Uterus (tissue), 4 donors: ENCODE data around the gene TRIM28. TPM values are rescaled to one million over a fixed set of nuclear protein-coding genes. Genes with fewer than 3 reads are reported as not detected.
"Not testable (repeated sequence)": the region's sequence is repeated elsewhere in the genome, so short reads cannot be mapped to it uniquely, and the experiment has no call there.

Experiments
- DNase-seq, 2 donors: peaks; one replicate each; pipeline ENCODE4 v3.0.0-alpha.2; 2019 to 2020
- H3K27ac ChIP-seq, 2 donors: fragments of 200-600 bp; sonication (generic); 1 replicate in 1 of 2; 2 replicates in 1 of 2; pipeline ENCODE4 v1.5.1; 2016 to 2018
- H3K27me3 ChIP-seq, 2 donors: fragments of 200-600 bp; sonication (generic); one replicate each; pipeline ENCODE4 v1.5.1; 2018 to 2019; ENCODE audit warnings: control low read depth in 1 of 2
- H3K36me3 ChIP-seq, 2 donors: fragments of 200-600 bp; sonication (generic); one replicate each; pipeline ENCODE4 v1.5.1; 2019; ENCODE audit warnings: control low read depth in 1 of 2
- H3K4me1 ChIP-seq, 2 donors: fragments of 200-600 bp; sonication (generic); one replicate each; pipeline ENCODE4 v1.5.1; 2018 to 2019; ENCODE audit warnings: control low read depth in 1 of 2
- H3K4me3 ChIP-seq, 2 donors: fragments of 200-600 bp; sonication (generic); 1 replicate in 1 of 2; 2 replicates in 1 of 2; pipeline ENCODE4 v1.5.1; 2018 to 2019; ENCODE audit warnings: mild to moderate bottlenecking in 1 of 2
- H3K9me3 ChIP-seq, 2 donors: fragments of 200-600 bp; sonication (generic); one replicate each; pipeline ENCODE4 v1.5.1; 2019; ENCODE audit warnings: control low read depth in 1 of 2
- POLR2A ChIP-seq, 2 donors: fragments of 450-650 bp; IDR thresholded peaks; one replicate each; pipeline ENCODE4 v1.6.1; 2016; ENCODE audit warnings: antibody characterized with exemption in 2 of 2, mild to moderate bottlenecking in 1 of 2, moderate library complexity in 1 of 2
- intact Hi-C: fragments of 100-400 bp; cut with DNase I; formaldehyde crosslinking; loops from one replicate; pipeline ENCODE4 v1.15.1; 2023; ENCODE audit warnings: low total_unique reads
- total RNA-seq, 4 donors: library from RNA; depleted of rRNA in 3 of 4; stranded (reverse); fragments of >200 nt in 3 of 4; gene quantifications; one replicate each; pipeline versions ENCODE4 v1.1.0 to v1.2.4, GENCODE V29; 2014 to 2023
- TF ChIP-seq, protein P1 (sequence below), 4 experiments: fragments of 200-600 bp in 2 of 4; fragments of 450-650 bp in 2 of 4; sonication (generic) in 2 of 4; IDR thresholded peaks; one replicate each; pipeline ENCODE4 v1.5.1; 2016 to 2019; ENCODE audit warnings: antibody characterized with exemption in 4 of 4, mild to moderate bottlenecking in 2 of 4, moderate library complexity in 1 of 4
- donor health status: DM: yes; HTN: yes; CAD: no.

TRIM28 gene
- total RNA-seq, 4 donors from 2014 or later = 192 to 322 (median 280) TPM

- DNase-seq = no peak
- TF ChIP-seq, protein P1, sequence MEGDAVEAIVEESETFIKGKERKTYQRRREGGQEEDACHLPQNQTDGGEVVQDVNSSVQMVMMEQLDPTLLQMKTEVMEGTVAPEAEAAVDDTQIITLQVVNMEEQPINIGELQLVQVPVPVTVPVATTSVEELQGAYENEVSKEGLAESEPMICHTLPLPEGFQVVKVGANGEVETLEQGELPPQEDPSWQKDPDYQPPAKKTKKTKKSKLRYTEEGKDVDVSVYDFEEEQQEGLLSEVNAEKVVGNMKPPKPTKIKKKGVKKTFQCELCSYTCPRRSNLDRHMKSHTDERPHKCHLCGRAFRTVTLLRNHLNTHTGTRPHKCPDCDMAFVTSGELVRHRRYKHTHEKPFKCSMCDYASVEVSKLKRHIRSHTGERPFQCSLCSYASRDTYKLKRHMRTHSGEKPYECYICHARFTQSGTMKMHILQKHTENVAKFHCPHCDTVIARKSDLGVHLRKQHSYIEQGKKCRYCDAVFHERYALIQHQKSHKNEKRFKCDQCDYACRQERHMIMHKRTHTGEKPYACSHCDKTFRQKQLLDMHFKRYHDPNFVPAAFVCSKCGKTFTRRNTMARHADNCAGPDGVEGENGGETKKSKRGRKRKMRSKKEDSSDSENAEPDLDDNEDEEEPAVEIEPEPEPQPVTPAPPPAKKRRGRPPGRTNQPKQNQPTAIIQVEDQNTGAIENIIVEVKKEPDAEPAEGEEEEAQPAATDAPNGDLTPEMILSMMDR (IDR thresholded peaks at IDR 0.05) = no peak
- no peak for TF ChIP-seq POLR2A (IDR thresholded peaks at IDR 0.05)
- H3K9me3 ChIP-seq = no peaks in the 10 kb centered on the region
- no peak overlapping the region for H3K4me3 ChIP-seq
- H3K36me3 ChIP-seq = no peaks in the 10 kb centered on the region
- peaks cover 4% of the 10 kb centered on the region in 2 donors for H3K27me3 ChIP-seq
- peaks cover 0 to 3% of the 10 kb centered on the region in 2 donors for H3K4me1 ChIP-seq
- intact Hi-C loops = no loop called here
- H3K27ac ChIP-seq = no peak overlapping the region
These were observed 8.0 kb upstream of the TRIM28 start for GRCh38 chr19:58535857-58536256.

GRCh38 chr19:58536852-58537798 is 6.7 kb upstream of the TRIM28 start:
- H3K27me3 ChIP-seq = peaks cover 4% of the 10 kb centered on the region in 2 donors
- no peak for TF ChIP-seq POLR2A (IDR thresholded peaks at IDR 0.05)
- TF ChIP-seq, protein P1 (IDR thresholded peaks at IDR 0.05) = no peak
- H3K4me3 ChIP-seq = no peak overlapping the region
- H3K27ac ChIP-seq = no peak overlapping the region
- no peak for DNase-seq
- intact Hi-C loops = no loop called here
- H3K36me3 ChIP-seq = no peaks in the 10 kb centered on the region
- no peaks in the 10 kb centered on the region for H3K9me3 ChIP-seq
- peaks cover 0 to 3% of the 10 kb centered on the region in 2 donors for H3K4me1 ChIP-seq

DNA sequence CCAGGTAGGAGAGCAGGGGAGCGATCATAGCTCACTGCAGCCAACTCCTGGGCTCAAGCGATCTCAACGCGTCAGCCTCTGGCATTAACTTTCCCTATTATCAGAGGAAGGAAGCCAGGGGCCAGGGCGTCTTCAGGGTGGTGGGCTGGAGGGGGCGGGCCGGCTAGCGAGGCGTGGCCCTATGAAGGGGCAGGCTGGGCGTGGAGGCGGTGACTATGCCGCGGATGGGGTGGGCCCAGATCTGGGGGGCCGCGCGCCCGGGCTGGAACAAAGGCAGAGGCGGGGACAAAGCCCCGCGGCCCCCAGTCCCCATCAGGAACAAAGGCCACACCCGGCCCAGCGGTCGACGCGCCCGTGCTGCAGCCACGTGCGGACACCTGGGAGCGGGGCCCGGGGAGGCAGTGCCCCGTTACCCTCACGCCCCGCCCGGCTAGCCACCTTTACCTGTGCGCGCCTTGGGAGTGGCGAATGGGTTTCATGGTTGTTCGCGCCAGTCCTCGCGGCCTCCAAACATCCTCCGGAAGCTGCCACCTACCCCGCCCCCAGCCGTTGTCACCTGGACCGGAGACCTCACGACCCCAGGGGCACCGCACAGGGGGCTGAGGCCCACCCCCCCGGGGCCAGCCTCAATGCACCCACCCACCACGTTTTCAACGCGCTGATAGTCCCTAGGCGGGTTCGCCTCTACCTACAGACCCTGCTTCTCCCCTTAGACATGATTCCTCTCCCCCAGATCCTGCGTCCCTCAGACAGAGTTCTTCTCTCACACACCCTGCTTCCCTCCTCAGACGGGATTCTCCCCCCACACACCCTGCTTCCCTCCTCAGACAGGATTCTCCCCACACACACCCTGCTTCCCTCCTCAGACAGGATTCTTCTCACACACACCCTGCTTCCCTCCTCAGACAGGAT is 5.4 kb upstream of the TRIM28 start:
- peak overlapping the region in 1 of 2 donors; percentile 1 for H3K4me3 ChIP-seq
- H3K36me3 ChIP-seq = no peaks in the 10 kb centered on the region
- no peak for DNase-seq
- no peak overlapping the region for H3K27ac ChIP-seq
- H3K9me3 ChIP-seq = no peaks in the 10 kb centered on the region
- intact Hi-C loops = no loop called here
- peaks cover 0 to 3% of the 10 kb centered on the region in 2 donors for H3K4me1 ChIP-seq
- peaks cover 4% of the 10 kb centered on the region in 2 donors for H3K27me3 ChIP-seq
- peak; percentile 30 to 35 for TF ChIP-seq POLR2A (IDR thresholded peaks at IDR 0.05)
- TF ChIP-seq, protein P1 (IDR thresholded peaks at IDR 0.05) = no peak

DNA sequence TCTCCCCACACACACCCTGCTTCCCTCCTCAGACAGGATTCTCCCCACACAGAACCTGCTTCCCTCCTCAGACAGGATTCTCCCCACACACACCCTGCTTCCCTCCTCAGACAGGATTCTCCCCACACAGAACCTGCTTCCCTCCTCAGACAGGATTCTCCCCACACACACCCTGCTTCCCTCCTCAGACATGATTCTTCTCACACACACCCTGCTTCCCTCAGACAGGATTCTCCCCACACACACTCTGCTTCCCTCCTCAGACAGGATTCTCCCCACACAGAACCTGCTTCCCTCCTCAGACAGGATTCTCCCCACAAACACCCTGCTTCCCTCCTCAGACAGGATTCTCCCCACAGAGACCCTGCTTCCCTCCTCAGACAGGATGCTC is 4.7 kb upstream of the TRIM28 start:
- H3K4me1 ChIP-seq, DNase-seq, H3K9me3 ChIP-seq, H3K4me3 ChIP-seq, H3K36me3 ChIP-seq, H3K27me3 ChIP-seq, intact Hi-C loops, H3K27ac ChIP-seq: not testable (repeated sequence)

- DNase-seq, intact Hi-C loops, H3K9me3 ChIP-seq, H3K36me3 ChIP-seq, H3K27me3 ChIP-seq: not testable (repeated sequence)
- Histone ChIP-seq H3K4me3 (peak overlapping the region in 1 of 2 donors; percentile 79), H3K4me1 (peaks cover 10 to 25% of the 10 kb centered on the region in 2 donors), H3K27ac (peak overlapping the region; percentile 96 to 97)
These were observed 1.1 kb upstream of the TRIM28 start for GRCh38 chr19:58542641-58543372.
